GM20431 (cell line): ENCODE data around the gene MORN2.
"Not testable (repeated sequence)": the region's sequence is repeated elsewhere in the genome, so short reads cannot be mapped to it uniquely, and the experiment has no call there.

ENCODE experiments used
- in situ Hi-C: fragments of 300-500 bp; cut with MseI, MboI; formaldehyde crosslinking; loops from one replicate; pipeline ENCODE4 v1.15.0; 2020; ENCODE audit warnings: low sequenced_read_pairs; ENCODE audit not compliant: unreplicated experiment

Gene MORN2

GRCh38 chr2:38875576-38876367, at the start of gene MORN2, which contains the start of gene DHX57:
MORN2 (plus strand) TSS chr2:38875976.
DHX57 (minus strand) TSS chr2:38875934; CDS start chr2:38868405, 7,529 bp downstream.
- in situ Hi-C loops = no loop called here

- in situ Hi-C loops = not testable (repeated sequence)
These were observed 48.1 kb upstream of the MORN2 start for GRCh38 chr2:38827539-38828145.

GRCh38 chr2:38828460-38828859, 47.3 kb upstream of the MORN2 start:
- in situ Hi-C loops = no loop called here

- in situ Hi-C loops = no loop called here
These were observed 45.8 kb upstream of the MORN2 start for GRCh38 chr2:38829971-38830370.

- in situ Hi-C loops = no loop called here
These were observed 45.1 kb upstream of the MORN2 start for GRCh38 chr2:38830526-38831159.

- in situ Hi-C loops = no loop called here
These were observed 40.7 kb upstream of the MORN2 start for GRCh38 chr2:38835015-38835601.

- in situ Hi-C loops = no loop called here
These were observed 39.8 kb upstream of the MORN2 start for GRCh38 chr2:38835990-38836389.

- in situ Hi-C loops = no loop called here
These were observed 39.0 kb upstream of the MORN2 start for GRCh38 chr2:38836791-38837190.

- in situ Hi-C loops = no loop called here
These were observed 25.7 kb upstream of the MORN2 start for GRCh38 chr2:38850045-38850444.

- in situ Hi-C loops = no loop called here
These were observed 19.6 kb upstream of the MORN2 start for GRCh38 chr2:38856165-38856564.

GRCh38 chr2:38862476-38862875, 13.3 kb upstream of the MORN2 start:
- in situ Hi-C loops = no loop called here

GRCh38 chr2:38863061-38863695, 12.6 kb upstream of the MORN2 start:
- in situ Hi-C loops = no loop called here

GRCh38 chr2:38866773-38867443, 8.9 kb upstream of the MORN2 start:
- in situ Hi-C loops = no loop called here

- in situ Hi-C loops = no loop called here
These were observed 4.3 kb upstream of the MORN2 start for GRCh38 chr2:38871432-38871831.

- in situ Hi-C loops = no loop called here
These were observed 2.0 kb upstream of the MORN2 start for GRCh38 chr2:38873763-38874162.

GRCh38 chr2:38875227-38875575, 575 bp upstream of the MORN2 start:
- in situ Hi-C loops = no loop called here

GRCh38 chr2:38876407-38876806, 631 bp downstream of the MORN2 start:
- in situ Hi-C loops = no loop called here

- in situ Hi-C loops = no loop called here
These were observed 10.3 kb downstream of the MORN2 start for GRCh38 chr2:38886063-38886462.

- in situ Hi-C loops = no loop called here
These were observed 11.6 kb downstream of the MORN2 start for GRCh38 chr2:38887347-38887746.
